Measurements from ENCODE around the gene ZNF311.

DNA sequence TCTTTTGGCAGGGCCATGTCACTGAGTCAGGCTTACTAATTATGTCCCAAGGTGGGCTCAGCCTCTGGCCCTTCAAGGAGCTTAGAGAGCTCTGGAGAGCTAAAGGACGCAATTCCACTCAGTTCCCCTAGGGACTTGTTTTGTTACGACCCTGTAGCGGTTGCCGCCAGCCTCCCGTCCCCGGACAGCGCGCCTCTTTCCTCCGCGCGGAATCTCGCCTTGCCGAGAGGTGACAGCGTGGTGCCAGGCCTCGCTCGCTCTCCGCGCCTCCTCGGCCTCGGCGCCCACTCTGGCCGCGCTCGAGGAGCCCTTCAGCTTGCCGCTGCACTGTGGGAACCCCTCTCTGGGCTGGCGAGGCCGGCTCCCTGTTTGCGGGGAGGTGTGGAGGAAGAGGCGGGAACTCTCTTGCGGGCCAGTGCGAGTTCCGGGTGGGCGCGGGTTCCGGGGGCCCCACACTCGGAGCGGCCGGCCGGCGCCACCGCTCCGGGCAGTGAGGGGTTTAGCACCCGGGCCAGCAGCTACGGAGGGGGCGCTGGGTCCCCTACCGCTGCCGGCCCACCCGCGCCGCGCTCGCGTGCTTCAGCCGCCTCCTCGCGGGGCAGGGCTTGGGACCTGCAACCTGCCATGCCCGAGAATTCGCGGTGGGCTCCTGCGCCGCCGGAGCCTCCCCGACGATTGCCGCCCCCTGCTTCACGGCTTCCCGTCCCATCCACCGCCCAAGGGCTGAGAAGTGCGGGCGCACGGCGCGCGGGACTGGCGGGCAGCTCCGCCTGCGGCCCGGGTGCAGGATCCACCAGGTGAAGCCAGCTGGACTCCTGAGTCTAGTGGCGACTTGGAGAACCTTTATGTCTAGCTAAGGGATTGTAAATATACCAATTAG, 9.9 kb upstream of the ZNF311 start:
- no peak for TF ChIP-seq CSRNP3 (CRISPR knock-in tag; IDR thresholded peaks at IDR 0.05)
- no peak for TF ChIP-seq BACH2 (CRISPR knock-in tag; IDR thresholded peaks at IDR 0.05; ENCODE audit: borderline replicate concordance)
- TF ChIP-seq SNAI2 (CRISPR knock-in tag; IDR thresholded peaks at IDR 0.05): no peak
- TF ChIP-seq TOX (CRISPR knock-in tag; IDR thresholded peaks at IDR 0.05; ENCODE audit: borderline replicate concordance): no peak
- TF ChIP-seq, protein P1, sequence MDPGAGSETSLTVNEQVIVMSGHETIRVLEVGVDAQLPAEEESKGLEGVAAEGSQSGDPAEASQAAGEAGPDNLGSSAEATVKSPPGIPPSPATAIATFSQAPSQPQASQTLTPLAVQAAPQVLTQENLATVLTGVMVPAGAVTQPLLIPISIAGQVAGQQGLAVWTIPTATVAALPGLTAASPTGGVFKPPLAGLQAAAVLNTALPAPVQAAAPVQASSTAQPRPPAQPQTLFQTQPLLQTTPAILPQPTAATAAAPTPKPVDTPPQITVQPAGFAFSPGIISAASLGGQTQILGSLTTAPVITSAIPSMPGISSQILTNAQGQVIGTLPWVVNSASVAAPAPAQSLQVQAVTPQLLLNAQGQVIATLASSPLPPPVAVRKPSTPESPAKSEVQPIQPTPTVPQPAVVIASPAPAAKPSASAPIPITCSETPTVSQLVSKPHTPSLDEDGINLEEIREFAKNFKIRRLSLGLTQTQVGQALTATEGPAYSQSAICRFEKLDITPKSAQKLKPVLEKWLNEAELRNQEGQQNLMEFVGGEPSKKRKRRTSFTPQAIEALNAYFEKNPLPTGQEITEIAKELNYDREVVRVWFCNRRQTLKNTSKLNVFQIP (CRISPR knock-in tag; IDR thresholded peaks at IDR 0.05; ENCODE audit: borderline replicate concordance, low read depth): no peak
- TF ChIP-seq, protein P2, sequence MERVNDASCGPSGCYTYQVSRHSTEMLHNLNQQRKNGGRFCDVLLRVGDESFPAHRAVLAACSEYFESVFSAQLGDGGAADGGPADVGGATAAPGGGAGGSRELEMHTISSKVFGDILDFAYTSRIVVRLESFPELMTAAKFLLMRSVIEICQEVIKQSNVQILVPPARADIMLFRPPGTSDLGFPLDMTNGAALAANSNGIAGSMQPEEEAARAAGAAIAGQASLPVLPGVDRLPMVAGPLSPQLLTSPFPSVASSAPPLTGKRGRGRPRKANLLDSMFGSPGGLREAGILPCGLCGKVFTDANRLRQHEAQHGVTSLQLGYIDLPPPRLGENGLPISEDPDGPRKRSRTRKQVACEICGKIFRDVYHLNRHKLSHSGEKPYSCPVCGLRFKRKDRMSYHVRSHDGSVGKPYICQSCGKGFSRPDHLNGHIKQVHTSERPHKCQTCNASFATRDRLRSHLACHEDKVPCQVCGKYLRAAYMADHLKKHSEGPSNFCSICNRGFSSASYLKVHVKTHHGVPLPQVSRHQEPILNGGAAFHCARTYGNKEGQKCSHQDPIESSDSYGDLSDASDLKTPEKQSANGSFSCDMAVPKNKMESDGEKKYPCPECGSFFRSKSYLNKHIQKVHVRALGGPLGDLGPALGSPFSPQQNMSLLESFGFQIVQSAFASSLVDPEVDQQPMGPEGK (CRISPR knock-in tag; IDR thresholded peaks at IDR 0.05; ENCODE audit: borderline replicate concordance): no peak
- TF ChIP-seq RARB (CRISPR knock-in tag; IDR thresholded peaks at IDR 0.05): no peak
- TF ChIP-seq ESRRG (CRISPR knock-in tag; IDR thresholded peaks at IDR 0.05): no peak
- TF ChIP-seq ZNF70 (CRISPR knock-in tag; IDR thresholded peaks at IDR 0.05): no peak
- no peak for TF ChIP-seq ZFP30 (CRISPR knock-in tag; IDR thresholded peaks at IDR 0.05)
- no peak for TF ChIP-seq TCF4 (CRISPR knock-in tag; IDR thresholded peaks at IDR 0.05; ENCODE audit: borderline replicate concordance)
- TF ChIP-seq, protein P3, sequence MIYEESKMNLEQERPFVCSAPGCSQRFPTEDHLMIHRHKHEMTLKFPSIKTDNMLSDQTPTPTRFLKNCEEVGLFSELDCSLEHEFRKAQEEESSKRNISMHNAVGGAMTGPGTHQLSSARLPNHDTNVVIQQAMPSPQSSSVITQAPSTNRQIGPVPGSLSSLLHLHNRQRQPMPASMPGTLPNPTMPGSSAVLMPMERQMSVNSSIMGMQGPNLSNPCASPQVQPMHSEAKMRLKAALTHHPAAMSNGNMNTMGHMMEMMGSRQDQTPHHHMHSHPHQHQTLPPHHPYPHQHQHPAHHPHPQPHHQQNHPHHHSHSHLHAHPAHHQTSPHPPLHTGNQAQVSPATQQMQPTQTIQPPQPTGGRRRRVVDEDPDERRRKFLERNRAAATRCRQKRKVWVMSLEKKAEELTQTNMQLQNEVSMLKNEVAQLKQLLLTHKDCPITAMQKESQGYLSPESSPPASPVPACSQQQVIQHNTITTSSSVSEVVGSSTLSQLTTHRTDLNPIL (CRISPR knock-in tag; IDR thresholded peaks at IDR 0.05; ENCODE audit: low read depth): no peak

Measured in SK-N-SH treated with all-trans-retinoic acid at 6 μM for 48 hours (cell line).